Endothelial cell of umbilical vein (primary cell): Measurements from ENCODE around the gene DYRK1A. TPM values are rescaled to one million over a fixed set of nuclear protein-coding genes. Genes with fewer than 3 reads are reported as not detected.

Experiments used
- BruUV-seq: library from RNA; stranded (reverse); fragments of 400-500 nt; replicated peaks from 2 replicates; lab custom pipeline; 2021; lab: Mats Ljungman, UMichigan
- CTCF ChIA-PET: fragments of 300-600, 350-600 bp; sonication (Branson Sonifier 250); formaldehyde crosslinking; loops from one replicate; lab custom pipeline; 2021; ENCODE audit warnings: antibody characterized with exemption, inconsistent platforms; lab: Charles Lee
- POLR2A ChIA-PET: fragments of 300-600, 350-600 bp; sonication (Branson Sonifier 250); formaldehyde crosslinking; loops from one replicate; lab custom pipeline; 2021; ENCODE audit warnings: antibody characterized with exemption, inconsistent platforms; lab: Charles Lee
- DNase-seq: peaks from one replicate; pipeline ENCODE4 v3.0.0-alpha.2; 2011; ENCODE audit warnings: low read depth, low spot score
- FAIRE-seq: peaks from 2 replicates; lab custom pipeline; 2011; peaks lifted over from hg19 to GRCh38; lab: Jason Lieb, UNC
- H2AFZ ChIP-seq: 2 replicates; pipeline ENCODE4 v1.6.0; 2012; ENCODE audit warnings: low read depth, low read length, control low read depth, inconsistent platforms
- H3K27ac ChIP-seq: 2 replicates; pipeline ENCODE4 v1.5.1; 2011; ENCODE audit warnings: low read depth, mild to moderate bottlenecking, control low read depth, low read length, moderate library complexity; ENCODE audit not compliant: insufficient read depth
- H3K27me3 ChIP-seq, 2 experiments: 2 replicates each; pipeline versions ENCODE4 v1.6.0 to v1.6.1; 2011; ENCODE audit warnings: low read length in 2 of 2, mixed read lengths in 1 of 2; ENCODE audit not compliant: control insufficient read depth in 2 of 2, insufficient read depth in 2 of 2
- H3K36me3 ChIP-seq, 2 experiments: 2 replicates in 1 of 2; 3 replicates in 1 of 2; pipeline ENCODE4 v1.5.1; 2011; ENCODE audit warnings: low read length in 2 of 2, mild to moderate bottlenecking in 1 of 2, moderate library complexity in 1 of 2; ENCODE audit not compliant: control insufficient read depth in 2 of 2, insufficient read depth in 2 of 2; ENCODE audit errors: extremely low read depth in 1 of 2
- H3K4me1 ChIP-seq: 3 replicates; pipeline ENCODE4 v1.5.1; 2011; ENCODE audit warnings: mild to moderate bottlenecking, low read length; ENCODE audit not compliant: control insufficient read depth, insufficient read depth; ENCODE audit errors: extremely low read depth
- H3K4me2 ChIP-seq: 2 replicates; pipeline ENCODE4 v1.6.1; 2011; ENCODE audit warnings: low read length, control low read depth, mixed read lengths; ENCODE audit not compliant: insufficient read depth
- H3K4me3 ChIP-seq, 3 experiments: fragments of 200-600 bp in 1 of 3; sonication (generic), shearing (Covaris generic) in 1 of 3; replicated peaks in 1 of 3; 2 replicates each; pipeline ENCODE4 v1.5.1; 2011 to 2016; ENCODE audit warnings: control low read depth in 3 of 3, low read length in 3 of 3, mild to moderate bottlenecking in 2 of 3, inconsistent platforms in 1 of 3, low read depth in 1 of 3, moderate library complexity in 1 of 3; ENCODE audit not compliant: insufficient read depth in 1 of 3
- H3K79me2 ChIP-seq: 2 replicates; pipeline ENCODE4 v1.6.0; 2012; ENCODE audit warnings: low read length, inconsistent platforms; ENCODE audit not compliant: control insufficient read depth, insufficient read depth
- H3K9ac ChIP-seq: replicated peaks from 2 replicates; pipeline ENCODE3; 2011; ENCODE audit warnings: low read length, control low read depth; ENCODE audit not compliant: insufficient read depth; ENCODE audit errors: extremely low read depth
- H3K9me1 ChIP-seq: replicated peaks from 3 replicates; pipeline ENCODE4 v1.6.0; 2011; ENCODE audit warnings: mild to moderate bottlenecking, low read length; ENCODE audit not compliant: control insufficient read depth, insufficient read depth; ENCODE audit errors: extremely low read depth
- H3K9me3 ChIP-seq: replicated peaks from 2 replicates; pipeline ENCODE4 v1.5.1; 2012; ENCODE audit warnings: low read length, inconsistent platforms; ENCODE audit not compliant: control insufficient read depth, insufficient read depth
- H4K20me1 ChIP-seq: replicated peaks from 2 replicates; pipeline ENCODE3; 2011; ENCODE audit warnings: mild to moderate bottlenecking, low read length; ENCODE audit not compliant: control insufficient read depth, insufficient read depth; ENCODE audit errors: extremely low read depth
- CTCF ChIP-seq, 2 donors: IDR thresholded peaks; 1 replicate in 1 of 2; 2 replicates in 1 of 2; pipeline ENCODE4 v1.5.1; 2011; ENCODE audit warnings: low read length in 2 of 2, mild to moderate bottlenecking in 2 of 2, moderate library complexity in 2 of 2, control low read depth in 1 of 2, inconsistent platforms in 1 of 2, low read depth in 1 of 2; ENCODE audit not compliant: insufficient read depth in 1 of 2; ENCODE audit errors: extremely low read depth in 1 of 2
- EZH2 ChIP-seq: IDR thresholded peaks from 2 replicates; pipeline ENCODE4 v1.6.1; 2012; ENCODE audit warnings: borderline replicate concordance, low read depth, mild to moderate bottlenecking, moderate library complexity, low read length, inconsistent platforms; ENCODE audit not compliant: severe bottlenecking
- FOS ChIP-seq: IDR thresholded peaks from 2 replicates; pipeline ENCODE4 v1.6.1; 2011; ENCODE audit warnings: mild to moderate bottlenecking, low read length, moderate library complexity, borderline replicate concordance; ENCODE audit not compliant: insufficient read depth
- GATA2 ChIP-seq: IDR thresholded peaks from 2 replicates; pipeline ENCODE4 v1.7.0; 2011; ENCODE audit warnings: low read depth, mild to moderate bottlenecking, moderate library complexity, mixed read lengths, low read length; ENCODE audit not compliant: insufficient read length, insufficient read depth
- JUN ChIP-seq: IDR thresholded peaks from 2 replicates; pipeline ENCODE4 v1.6.1; 2011; ENCODE audit warnings: borderline replicate concordance, low read depth; ENCODE audit not compliant: insufficient read length, insufficient read depth
- MYC ChIP-seq: IDR thresholded peaks from one replicate; pipeline ENCODE4 v1.6.1; 2011; ENCODE audit warnings: mild to moderate bottlenecking, low read depth, low read length
- POLR2A ChIP-seq: IDR thresholded peaks from 2 replicates; pipeline ENCODE4 v1.6.1; 2012; ENCODE audit warnings: low read depth, mild to moderate bottlenecking, control low read depth, low read length
- POLR2AphosphoS5 ChIP-seq: IDR thresholded peaks from 2 replicates; pipeline ENCODE4 v1.6.1; 2012; ENCODE audit warnings: low read depth, mild to moderate bottlenecking, control low read depth, low read length, moderate library complexity; ENCODE audit not compliant: insufficient read depth
- dilution Hi-C: fragments of 300-500 bp; cut with MboI; formaldehyde crosslinking; loops from one replicate; pipeline ENCODE4 v1.15.0; 2019; ENCODE audit warnings: low sequenced_read_pairs; ENCODE audit not compliant: extremely low pct_ligation_motif_present
- intact Hi-C: fragments of 100-400 bp; cut with micrococcal nuclease; formaldehyde crosslinking; loops from one replicate; pipeline ENCODE4 v1.10.0; 2022
- polyA plus RNA-seq, 4 experiments: library from polyadenylated mRNA; depleted of rRNA in 3 of 4; stranded (reverse) in 3 of 4; unstranded in 1 of 4; fragments of >200 nt; gene quantifications; 2 replicates each; pipeline versions ENCODE4 v1.2.1 to v1.2.3, GENCODE V29; 2011 to 2012; ENCODE audit warnings: missing spikeins in 1 of 4
- total RNA-seq: library from RNA; stranded (reverse); gene quantifications from 2 replicates; pipeline ENCODE4 v1.2.3, GENCODE V29; 2021
- TF ChIP-seq, protein P1 (sequence below): IDR thresholded peaks from 2 replicates; pipeline ENCODE4 v1.6.1; 2011; ENCODE audit not compliant: insufficient read depth, insufficient read length

Gene DYRK1A
- total and polyA plus RNA-seq, 2 donors (not counting 3 experiments of a cell fraction or from before 2014, with no cell fraction given): 51.8 to 53.7 TPM

DNA sequence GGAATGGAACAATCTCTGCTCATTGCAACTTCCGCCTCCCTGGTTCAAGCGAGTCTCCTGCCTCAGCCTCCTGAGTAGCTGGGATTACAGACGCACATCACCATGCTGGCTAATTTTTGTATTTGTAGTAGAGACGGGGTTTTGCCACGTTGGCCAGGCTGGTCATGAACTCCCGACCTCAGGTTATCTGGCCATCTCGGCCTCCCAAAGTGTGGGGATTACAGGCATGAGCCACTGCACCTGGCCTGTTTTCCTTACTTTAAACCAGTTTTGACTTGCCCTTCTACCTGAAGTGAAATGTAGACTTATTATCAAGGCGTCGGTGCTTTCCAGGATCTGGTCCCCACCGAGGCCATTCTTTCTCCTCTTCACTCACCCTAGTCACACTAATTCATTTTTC, 141.8 kb downstream of the DYRK1A start:
- H2AFZ ChIP-seq: no peak overlapping the region
- H3K9me1 ChIP-seq: no peaks in the 10 kb centered on the region
- no peak overlapping the region for H3K4me3 ChIP-seq
- H3K9ac ChIP-seq: no peak overlapping the region
- peaks cover 9% of the 10 kb centered on the region for H3K79me2 ChIP-seq
- no peak for TF ChIP-seq CTCF (IDR thresholded peaks at IDR 0.05; ENCODE audit: extremely low read depth in 1 of 2, insufficient read depth in 1 of 2, low read depth in 1 of 2, low read length in 2 of 2)
- no peak for TF ChIP-seq JUN
- TF ChIP-seq FOS: no peak
- TF ChIP-seq POLR2AphosphoS5: no peak
- no peak for TF ChIP-seq POLR2A
- TF ChIP-seq, protein P1, sequence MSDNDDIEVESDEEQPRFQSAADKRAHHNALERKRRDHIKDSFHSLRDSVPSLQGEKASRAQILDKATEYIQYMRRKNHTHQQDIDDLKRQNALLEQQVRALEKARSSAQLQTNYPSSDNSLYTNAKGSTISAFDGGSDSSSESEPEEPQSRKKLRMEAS: no peak
- no peak for TF ChIP-seq MYC
- TF ChIP-seq GATA2: no peak
- TF ChIP-seq EZH2: no peak
- no peaks in the 10 kb centered on the region for H3K9me3 ChIP-seq
- no peak overlapping the region for H3K4me2 ChIP-seq
- no peak for DNase-seq
- dilution Hi-C loops (no loop called here), intact Hi-C loops (no loop called here)
- H3K27ac ChIP-seq: no peak overlapping the region
- peaks cover 38 to 47% of the 10 kb centered on the region in 2 experiments for H3K36me3 ChIP-seq
- no peaks in the 10 kb centered on the region for H4K20me1 ChIP-seq
- no TSS peak for BruUV-seq
- no peak for FAIRE-seq
- ChIA-PET POLR2A (no interaction called here), CTCF (no interaction called here)
- peaks cover 8% of the 10 kb centered on the region for H3K4me1 ChIP-seq
- no peaks in the 10 kb centered on the region for H3K27me3 ChIP-seq
